GM19372 (cell line): ENCODE data around the gene CDH5.

Experiments used
- ATAC-seq: cut with Tn5 transposase; IDR thresholded peaks from one replicate; pipeline ENCODE4 v1.9.1; 2021; ENCODE audit warnings: mild to moderate bottlenecking, low read depth, moderate library complexity; ENCODE audit not compliant: unreplicated experiment

The CDH5 gene

DNA sequence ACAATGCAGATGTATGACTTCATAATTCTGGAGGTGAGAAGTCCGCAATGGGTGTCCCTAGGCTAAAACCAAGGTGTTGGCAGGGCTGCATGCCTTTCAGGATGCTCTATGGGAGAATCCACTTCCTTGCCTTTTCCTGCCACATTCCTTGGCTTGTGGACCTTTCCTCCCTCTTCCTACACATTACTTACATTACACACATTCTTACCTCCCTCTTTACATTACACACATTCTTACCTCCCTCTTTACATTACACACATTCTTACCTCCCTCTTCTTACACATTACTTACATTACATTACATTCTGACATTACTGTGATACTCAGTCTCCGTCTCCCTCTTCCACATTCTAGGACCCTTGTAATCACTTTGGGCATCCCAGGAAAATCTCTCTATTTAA, 14.2 kb upstream of the CDH5 start:
- ATAC-seq, result no peak

GRCh38 chr16:66353055-66353454, 13.4 kb upstream of the CDH5 start:
- no peak for ATAC-seq

GRCh38 chr16:66354034-66354909, 12.2 kb upstream of the CDH5 start:
- no peak for ATAC-seq

GRCh38 chr16:66355526-66355925, 11.0 kb upstream of the CDH5 start:
- ATAC-seq, result no peak

DNA sequence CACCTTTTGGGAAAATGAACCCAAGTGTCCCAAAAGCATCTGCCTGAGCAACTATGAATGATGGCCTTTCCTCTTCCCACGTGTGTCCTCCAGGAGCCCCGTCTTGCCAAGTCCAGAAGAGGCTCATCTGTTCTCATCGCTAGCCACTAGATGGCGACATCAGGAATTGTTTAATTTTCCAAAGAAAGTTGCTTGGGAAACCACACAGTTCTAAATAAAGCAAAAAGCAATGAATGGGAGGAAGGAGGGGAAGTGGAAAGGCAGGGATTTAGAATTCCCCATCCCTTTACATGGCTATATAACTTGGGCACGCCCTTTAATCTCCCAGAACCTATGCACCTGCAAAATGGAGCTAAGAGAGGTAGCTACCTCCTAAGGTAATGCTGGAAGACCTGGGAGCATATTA, 9.0 kb upstream of the CDH5 start:
- ATAC-seq, result no peak

DNA sequence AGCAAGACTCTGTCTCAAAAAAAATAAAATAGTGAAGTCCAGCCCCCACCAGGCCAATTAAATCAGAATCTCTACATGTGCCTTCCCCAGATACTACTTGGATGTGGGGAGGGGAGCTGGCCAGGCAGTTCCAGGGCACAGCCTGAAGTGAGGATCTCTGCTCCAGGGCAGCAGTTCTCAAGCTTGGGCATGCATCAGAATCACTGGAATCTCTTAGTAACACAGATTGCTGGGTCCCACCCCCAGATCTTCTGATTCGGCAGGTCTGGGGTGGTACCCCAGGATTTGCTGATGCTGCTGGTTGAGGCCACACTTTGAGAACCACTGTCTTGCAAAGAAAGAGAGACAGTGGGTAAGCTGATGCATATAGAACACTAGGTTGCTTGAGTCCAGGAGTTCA, 8.3 kb upstream of the CDH5 start:
- ATAC-seq, result no peak

- no peak for ATAC-seq
These were observed 7.5 kb upstream of the CDH5 start for GRCh38 chr16:66359012-66359411.

DNA sequence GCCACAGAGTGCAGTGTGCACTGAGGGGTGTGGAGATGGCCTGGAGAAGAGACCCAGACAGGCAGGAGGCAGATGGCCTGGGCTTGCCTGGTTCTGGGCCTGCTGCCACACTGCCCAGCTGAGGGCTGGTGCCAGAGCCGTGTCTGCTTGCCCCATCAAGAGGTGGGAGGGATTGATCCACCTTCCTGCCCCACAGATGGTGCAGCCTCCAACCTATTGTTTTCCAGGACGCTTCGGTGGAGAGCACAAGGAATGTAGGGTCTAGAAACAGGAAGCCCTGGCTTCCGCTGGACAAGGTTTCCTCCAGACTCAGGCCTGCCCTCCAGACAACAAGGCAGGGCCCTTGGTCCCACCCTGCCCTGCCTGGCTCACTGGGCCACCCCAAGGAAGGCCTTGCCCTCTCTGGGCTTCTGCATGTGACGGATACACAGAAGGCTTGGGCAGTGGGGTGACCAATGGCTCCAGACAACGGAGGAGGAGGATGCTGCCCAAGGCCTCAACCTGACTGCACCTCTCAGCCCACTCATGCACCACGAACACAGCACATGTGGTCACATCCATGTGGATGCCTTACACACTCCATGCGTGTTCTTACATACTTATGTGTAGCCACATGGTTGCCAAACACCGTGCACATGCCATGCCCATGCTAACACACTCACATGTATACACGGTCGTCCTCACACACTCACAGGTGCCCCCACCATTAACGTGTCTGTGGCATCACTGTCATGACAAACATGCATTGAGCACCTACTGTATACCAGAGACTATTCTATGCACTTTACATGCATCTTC, 6.5 kb upstream of the CDH5 start:
- no peak for ATAC-seq

- no peak for ATAC-seq
These were observed 5.7 kb upstream of the CDH5 start for GRCh38 chr16:66360624-66361324.

DNA sequence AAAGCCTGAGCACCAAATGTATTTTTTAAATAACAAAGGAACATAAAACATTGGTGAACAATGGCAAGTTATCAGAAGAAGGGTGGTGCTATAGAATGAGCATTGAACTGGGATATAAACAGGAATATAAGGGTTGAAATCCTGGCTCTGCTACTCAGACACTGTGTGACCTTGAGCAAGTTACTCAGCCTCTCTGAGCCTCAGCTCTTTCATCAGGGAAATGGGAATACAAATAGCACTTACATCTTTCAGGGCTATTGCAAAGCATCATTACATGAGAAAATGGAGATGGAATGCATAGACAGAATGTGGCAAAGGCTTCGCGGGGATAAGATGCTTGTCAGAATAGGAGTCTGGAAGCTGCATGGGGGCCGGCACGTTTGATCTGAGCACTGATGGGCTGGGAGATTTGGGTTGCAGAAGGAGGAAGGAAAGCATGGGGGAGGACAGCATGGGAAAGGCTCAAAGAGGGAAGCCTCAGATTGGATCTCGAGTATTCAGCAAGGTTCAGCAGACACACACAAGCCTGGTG, 4.8 kb upstream of the CDH5 start:
- no peak for ATAC-seq

DNA sequence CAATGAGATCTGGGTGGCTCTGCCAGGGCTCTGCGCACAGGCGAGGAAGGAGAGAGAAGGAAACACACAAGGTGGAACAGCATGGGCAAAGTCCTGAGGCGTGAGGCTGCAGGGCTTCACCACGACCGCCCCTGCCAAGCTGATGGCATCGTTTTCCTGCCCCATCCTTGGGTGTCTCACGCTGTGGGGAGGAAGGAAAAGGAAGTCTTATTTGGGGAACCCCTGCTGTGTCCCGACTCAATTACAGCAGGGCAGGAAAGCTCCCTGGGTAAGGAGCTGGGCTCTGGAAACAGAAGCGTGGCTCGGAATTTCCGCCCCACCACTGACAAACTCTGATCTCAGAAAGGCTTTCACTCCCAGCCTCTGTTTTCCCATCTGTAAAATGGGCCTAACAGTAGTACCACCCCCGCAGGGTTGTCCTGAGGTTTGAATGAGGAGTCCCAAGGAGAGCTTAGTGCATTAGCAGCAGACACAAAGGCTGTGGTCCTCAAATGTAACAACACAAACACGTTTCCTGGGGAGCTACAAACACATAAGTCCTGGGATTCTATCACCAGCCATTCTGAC, 3.2 kb upstream of the CDH5 start:
- no peak for ATAC-seq

GRCh38 chr16:66364117-66364958, 2.2 kb upstream of the CDH5 start:
- ATAC-seq, result no peak

DNA sequence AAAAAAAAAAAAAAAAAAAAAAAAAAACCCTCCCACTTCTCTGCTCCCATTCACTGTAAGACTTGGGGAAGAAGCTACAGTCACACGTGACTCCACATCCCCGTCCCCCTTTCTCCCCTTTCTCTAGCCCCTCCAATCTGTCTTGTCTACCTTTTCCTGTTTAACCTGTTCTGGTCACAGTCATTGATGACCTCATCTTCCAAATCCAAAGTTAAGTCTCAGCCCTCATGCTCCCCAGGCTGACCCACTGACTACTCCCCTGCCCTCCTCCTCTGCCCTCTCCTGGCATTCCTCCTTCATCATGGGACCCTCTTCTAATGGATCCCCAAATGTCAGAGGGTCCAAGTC, 1.6 kb upstream of the CDH5 start:
- no peak for ATAC-seq

DNA sequence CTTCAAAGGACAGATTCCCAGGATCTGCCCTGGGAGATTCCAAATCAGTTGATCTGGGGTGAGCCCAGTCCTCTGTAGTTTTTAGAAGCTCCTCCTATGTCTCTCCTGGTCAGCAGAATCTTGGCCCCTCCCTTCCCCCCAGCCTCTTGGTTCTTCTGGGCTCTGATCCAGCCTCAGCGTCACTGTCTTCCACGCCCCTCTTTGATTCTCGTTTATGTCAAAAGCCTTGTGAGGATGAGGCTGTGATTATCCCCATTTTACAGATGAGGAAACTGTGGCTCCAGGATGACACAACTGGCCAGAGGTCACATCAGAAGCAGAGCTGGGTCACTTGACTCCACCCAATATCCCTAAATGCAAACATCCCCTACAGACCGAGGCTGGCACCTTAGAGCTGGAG, 840 bp upstream of the CDH5 start:
- no peak for ATAC-seq

- ATAC-seq, result no peak
These were observed 1.7 kb downstream of the CDH5 start for GRCh38 chr16:66367968-66368891.

DNA sequence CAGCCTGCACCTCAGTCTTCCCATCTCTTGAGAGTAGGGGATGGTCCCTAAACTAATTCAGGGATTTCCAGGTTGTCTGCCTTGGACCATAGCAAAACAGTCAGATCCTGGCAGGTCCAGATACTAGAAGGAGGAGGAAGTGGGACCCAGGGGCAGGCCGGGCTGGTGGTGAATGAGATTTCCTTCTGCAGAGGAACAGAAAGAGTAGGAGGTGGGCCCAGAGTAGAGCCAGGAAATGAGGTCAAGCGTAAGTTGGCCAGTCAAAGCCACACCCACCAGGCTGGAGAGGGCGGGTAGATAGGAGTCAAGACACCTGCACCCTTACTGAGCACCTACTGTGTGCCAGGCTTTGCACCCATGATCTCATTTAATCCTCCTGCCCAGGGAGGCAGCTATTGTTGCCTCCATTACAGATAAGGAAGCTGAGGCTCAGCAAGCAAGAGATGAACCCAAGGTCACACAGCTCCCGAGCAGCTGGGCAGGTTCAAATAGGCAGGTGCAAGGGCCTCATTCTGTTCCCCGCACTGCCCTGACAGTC, 2.6 kb downstream of the CDH5 start:
- ATAC-seq, result no peak

GRCh38 chr16:66370786-66371684, 4.5 kb downstream of the CDH5 start:
- ATAC-seq, result no peak
